A172 (cell line): Measurements from ENCODE around the gene OOSP1. TPM values are rescaled to one million over a fixed set of nuclear protein-coding genes. Genes with fewer than 3 reads are reported as not detected.
A peak's percentile ranks its signal among the peaks of the same experiment; 100 is the strongest.
"Not testable (repeated sequence)": the region's sequence is repeated elsewhere in the genome, so short reads cannot be mapped to it uniquely, and the experiment has no call there.

Experiments used
- DNase-seq: peaks from one replicate; pipeline ENCODE4 v3.0.0-alpha.2; 2015; ENCODE audit warnings: low spot score
- total RNA-seq: library from RNA; depleted of rRNA; stranded (reverse); fragments of >200 nt; shearing (Covaris generic); gene quantifications from 2 replicates; pipeline ENCODE4 v1.2.3, GENCODE V29; 2014; rRNA removed

Gene OOSP1, protein sequence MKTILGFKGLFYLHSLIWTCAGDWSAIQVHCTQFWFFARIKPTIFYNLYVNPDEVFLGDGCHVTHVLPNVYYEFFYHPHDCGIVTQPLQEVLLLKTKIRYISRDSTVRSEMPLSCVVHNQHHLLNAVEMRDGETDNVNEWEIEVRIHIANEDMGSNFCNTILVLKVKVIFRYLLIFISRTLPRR
- total RNA-seq: not detected in 2 replicates

DNA sequence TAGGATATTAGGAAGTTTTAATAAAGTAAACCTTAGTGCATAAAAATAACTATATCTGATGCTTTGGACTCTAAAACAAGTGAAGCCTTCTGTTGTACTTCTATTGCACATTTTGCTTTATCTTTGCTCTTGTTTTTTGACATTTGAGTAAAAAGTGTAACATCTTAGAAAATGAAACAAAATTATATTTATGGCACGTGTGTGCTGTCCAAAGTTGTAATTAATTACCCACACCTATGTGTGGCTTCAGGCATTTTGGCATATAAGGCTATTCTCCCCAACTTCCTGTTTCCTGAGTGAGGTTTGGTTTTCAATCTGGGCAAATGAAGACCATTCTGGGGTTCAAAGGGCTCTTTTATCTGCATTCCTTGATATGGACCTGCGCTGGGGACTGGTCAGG lies at the start of gene OOSP1:
Gene OOSP1, plus strand, starts transcription at position 301 of the 400 bp plus-strand sequence. Its CDS starts 23 bp downstream, at position 324.
- DNase-seq: no peak

DNA sequence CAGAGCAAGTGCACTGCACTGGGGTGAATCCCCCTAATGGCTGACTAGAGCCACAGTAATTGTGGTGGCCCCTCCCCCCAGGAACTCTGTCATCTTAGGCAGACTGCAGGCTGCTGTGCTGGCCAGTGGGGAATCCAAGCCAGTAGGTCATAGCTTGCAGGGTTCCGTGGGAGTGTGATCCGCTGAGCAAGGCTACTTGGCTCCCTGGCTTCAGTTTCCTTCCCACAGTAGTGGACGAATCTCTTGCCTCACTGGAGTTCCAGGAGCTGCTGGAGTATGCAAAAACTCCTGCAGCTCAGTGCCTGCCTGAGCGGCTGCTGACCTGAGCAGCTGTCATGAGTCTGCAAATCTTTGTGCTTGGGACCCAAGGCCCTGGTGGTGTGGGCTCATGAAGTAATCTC lies 46.5 kb upstream of the OOSP1 start:
- peak; percentile 14 for DNase-seq

DNA sequence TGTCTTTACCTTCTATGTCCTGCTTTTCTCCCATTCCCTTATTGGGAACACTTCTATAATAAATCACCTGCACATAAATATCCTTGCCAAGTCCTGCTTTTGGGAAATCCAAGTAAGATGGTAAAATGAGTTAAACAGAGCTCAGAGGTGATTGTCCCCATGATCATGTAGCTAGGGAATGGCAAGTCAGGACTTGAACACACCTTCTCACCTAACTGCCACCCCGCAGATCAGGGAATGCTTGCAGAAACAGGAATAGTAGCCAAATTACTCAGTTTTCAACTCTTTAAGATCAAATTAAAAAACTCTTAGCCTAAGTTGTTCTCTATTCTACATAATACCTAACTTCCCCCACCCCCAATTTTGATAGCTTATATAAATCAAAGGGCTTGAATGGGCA lies 43.6 kb upstream of the OOSP1 start:
- DNase-seq: no peak

DNA sequence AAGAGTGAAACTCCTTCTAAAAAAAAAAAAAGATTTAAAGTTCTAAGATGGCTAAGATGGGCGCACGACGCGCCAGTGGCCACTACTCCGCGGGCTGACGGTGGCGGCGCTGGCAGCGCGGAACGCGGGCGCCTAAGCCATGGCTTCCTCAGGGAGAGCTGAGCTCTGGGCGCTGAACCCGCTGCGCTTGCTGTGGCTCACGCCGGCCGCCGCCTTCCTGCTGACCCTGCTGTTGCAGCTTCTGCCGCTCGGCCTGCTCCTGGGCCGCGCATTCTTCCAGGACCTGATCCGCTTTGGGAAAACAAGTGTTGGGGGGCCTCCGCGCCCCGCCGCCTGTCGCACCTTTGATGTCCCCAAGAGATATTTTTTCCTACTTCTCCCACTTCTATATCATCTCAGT lies 40.2 kb upstream of the OOSP1 start:
- no peak for DNase-seq

DNA sequence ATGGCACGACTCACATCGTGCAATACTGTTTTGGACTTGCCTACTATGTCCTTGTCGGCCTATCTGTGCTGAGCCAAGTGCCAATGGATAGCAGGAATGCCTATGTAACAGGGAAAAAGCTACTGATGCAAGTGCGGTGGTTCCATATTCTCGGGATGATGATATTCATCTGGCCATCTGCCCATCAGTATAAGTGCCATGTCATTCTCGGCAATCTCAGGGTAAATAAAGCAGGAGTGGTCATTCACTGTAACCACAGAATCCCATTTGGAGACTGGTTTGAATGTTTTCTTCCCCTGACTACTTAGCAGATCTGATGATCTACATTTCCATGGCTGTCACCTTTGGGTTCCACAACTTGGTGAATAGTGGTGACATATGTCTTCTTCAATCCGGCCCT lies 39.6 kb upstream of the OOSP1 start:
- DNase-seq: peak; percentile 85

DNA sequence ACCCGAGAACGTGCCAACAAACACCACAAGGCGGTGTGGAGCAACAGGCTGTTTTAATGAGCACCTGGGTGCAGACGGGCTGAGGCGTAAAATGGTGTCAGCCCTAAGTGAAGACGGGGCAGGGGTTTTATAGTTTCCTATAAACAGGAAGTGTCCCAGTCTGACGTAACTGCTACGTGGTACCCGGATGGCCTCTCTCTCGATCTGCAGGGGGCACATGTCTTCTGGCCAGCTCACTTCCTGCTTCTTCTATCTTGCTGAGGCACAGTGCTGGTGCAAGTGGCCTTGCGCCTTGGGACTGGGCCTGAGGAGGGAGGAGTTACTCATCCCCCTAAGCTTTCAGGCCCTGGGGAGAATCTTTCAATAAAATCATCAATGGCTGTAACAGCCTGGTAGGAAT lies 38.7 kb upstream of the OOSP1 start:
- peak; percentile 79 for DNase-seq

DNA sequence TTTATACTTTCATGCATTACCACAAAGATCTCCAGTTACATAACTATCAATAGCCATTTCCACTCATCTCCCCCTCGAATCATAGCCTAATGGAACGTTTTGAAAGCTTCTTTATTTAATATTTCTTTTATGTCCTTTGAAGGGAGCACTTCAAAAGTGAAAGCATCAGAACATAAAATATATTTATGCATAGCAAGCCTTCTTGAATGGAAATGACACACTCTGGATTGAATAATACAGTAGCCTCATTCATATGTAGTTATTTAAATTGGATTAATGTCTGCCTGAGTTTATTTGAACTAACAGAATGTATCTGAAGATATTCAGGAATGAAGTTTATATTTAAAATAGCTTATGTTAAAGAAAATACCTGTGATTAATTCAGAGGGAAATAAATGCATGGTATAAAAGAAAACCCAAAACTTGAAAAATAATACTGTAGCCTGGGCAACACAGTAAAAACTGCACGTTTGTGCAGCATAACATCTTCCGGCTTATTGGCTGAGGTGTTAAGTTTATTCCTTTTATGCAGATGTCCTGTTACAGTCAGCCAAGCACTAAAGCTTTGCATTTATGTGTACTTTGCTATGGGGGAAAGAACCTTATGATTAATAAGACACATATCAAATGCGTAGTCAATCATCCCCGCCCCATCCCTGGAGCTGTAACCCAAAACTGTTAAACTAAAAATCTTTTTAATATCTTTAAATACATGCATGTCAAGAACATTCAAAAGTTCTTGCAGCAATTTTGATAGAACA lies 37.7 kb upstream of the OOSP1 start:
- DNase-seq: peak; percentile 17

DNA sequence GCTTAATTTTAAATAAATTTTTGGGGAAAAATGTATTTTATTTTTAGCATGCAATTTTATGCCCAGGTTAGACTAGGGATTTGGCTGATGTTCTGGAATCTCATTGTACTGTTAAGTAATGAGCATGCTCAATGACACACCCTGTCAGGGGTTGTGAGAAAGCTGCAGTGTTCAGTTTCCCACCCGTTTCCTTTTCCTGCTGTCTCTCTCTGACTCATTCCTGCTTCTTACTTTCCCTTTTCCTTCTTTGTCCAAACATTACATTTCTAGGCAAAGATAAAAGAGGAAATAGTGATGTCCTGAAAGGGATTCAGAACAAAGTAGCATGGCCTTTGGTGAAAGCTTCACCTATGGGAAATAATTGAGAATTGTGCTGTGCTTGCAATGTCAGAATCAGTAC lies 36.9 kb upstream of the OOSP1 start:
- DNase-seq: peak; percentile 98

DNA sequence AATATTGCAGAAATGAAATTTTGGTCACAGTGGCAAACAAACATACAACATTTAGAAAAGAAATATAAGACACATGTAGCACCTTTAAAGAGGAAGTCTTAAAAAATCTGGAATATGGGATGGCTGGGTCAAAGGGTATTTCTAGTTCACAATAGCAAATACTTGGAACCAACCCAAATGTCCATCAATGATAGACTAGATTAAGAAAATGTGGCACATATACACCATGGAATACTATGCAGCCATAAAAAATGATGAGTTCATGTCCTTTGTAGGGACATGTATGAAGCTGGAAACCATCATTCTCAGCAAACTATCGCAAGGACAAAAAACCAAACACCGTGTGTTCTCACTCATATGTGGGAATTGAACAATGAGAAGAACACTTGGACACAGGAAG lies 34.7 kb upstream of the OOSP1 start:
- not testable (repeated sequence) for DNase-seq

DNA sequence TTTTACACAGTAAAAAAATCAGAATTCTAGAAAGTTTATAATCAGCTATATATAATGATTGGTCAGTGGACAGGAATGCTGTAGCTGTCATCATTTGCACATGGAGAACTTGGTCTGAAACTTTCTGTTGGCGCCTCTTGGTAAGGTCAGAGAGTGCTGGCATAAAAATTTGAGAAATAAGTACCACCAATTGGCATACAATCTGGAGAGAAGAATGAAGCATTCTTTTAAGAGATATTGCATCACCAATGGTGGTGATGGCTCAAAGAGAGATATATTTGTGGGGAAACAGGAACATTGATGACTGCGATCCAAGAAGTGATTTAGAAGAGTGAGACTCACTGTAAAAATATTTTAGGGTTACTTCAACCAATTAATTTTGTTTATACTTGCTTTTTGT lies 19.8 kb upstream of the OOSP1 start:
- DNase-seq: peak; percentile 50

DNA sequence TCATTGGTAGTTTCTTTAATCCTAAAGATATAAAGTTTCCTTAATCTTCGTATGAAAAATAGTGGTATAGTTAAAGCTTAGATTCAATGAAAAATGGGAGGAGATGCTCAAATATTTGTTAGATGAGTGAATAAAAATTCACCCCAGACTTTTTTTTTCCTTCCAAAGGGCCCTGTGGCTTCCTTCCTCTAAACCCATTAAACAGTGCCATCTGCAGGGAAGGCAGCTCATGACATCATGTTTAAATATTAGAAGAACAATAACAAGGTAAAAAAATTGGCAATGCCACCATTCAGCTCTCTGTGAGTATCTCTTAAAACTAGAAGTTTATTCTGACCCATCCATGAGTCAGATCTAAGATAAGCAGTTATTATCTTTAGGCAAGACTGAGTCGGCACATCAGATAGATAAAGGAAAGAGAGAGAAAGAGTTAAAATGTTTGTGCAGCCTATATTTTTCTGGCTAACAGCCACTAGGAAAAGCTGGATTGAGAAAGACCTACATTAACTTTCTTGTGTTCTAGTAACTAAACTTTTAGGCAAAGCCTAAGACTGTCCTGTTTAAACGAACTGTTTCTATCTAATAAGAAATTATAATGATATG lies 19.1 kb upstream of the OOSP1 start:
- peak; percentile 79 for DNase-seq

DNA sequence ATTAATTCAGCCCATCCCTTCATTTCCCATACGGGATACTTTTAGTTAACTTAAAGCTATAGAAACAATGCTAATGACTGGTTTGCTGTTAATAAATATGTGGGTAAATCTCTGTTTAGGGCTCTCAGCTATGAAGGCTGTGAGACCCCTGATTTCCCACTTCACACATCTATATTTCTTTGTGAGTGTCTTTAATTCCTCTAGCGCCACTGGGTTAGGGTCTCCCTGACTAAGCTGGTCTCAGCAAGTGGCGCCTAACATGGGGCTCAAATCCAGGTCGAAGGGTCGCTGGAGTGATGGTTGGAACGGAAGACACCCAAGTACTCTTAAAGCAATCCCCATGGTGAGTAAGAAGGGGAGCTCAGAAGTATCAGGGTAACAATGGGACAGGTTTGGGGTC lies 14.4 kb upstream of the OOSP1 start:
- DNase-seq: no peak

DNA sequence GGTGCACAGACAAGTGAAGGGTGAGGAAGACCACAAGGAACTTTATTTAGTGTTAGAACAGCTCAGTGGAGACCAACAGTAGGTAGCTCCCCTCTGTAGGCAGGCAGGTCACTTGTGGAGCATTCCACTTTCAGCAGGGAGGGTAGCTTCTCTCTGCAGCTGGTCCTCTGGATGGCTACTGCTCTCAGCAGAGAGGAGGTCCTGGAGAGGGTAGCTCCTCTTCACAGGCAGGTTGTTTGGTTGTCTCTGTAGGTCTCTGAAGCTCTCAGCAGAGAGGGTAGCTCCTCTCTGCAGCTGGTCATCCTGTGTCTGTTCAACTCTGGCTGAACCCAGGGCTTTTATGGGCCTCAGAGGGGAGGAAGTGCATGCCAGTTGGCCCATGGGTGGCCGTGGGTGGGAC lies 6.5 kb upstream of the OOSP1 start:
- DNase-seq: no peak

DNA sequence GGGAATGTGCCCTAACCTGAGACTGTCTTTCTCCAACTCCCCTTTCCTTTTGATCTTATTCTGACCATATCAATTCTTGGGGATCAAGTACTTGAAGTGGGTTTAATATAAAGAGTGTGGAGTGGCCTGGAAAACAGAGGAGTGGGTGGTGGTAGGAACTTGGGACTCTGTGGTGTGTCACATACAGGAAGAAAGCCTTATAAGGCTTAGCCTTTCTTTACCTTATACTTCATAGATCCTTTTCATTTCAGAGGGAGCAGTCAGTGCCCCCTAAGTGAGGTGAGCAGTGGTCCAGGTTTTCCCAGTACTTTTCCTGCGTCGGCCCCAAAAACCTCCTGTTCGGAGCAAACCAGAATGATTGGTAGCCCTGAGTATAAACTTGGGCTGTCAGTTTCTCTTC lies 486 bp downstream of the OOSP1 start:
- DNase-seq: no peak

DNA sequence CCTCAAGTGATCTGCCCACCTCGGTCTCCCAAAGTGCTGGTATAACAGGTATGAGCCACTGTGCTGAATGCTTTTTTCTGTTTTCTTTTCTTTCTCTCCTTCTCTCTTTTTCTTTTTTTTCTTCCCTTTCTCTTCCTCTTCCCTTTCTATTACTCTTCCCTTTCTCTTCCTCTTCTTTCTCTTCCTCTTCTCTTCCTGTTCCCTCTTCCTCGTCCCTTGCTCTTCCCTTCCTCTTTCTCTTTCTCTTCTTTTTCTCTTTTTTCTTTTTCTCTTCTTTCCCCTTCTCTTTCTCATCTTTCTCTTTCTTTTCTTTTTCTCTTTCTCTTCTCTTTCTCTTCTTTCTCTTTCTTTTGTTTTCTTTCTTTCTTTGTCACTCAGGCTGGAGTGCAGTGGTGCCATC lies 1.2 kb downstream of the OOSP1 start:
- no peak for DNase-seq

DNA sequence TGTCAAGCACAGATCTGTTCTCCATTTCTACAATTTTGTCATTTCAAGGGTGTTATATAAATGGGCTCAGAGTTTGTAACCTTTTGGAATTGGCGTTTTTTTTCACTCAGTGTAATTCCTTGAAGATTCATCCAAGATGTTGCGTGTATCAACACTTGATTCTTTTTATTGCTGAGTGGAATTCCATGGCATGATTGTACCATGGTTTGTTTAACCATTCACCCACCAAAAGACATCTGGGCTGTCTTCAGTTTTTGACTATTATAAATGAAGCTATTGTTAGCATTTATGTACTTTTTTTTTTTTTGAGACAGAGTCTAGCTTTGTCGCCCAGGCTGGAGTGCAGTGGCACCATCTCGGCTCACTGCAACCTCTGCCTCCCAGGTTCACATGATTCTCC lies 2.9 kb downstream of the OOSP1 start:
- DNase-seq: no peak

DNA sequence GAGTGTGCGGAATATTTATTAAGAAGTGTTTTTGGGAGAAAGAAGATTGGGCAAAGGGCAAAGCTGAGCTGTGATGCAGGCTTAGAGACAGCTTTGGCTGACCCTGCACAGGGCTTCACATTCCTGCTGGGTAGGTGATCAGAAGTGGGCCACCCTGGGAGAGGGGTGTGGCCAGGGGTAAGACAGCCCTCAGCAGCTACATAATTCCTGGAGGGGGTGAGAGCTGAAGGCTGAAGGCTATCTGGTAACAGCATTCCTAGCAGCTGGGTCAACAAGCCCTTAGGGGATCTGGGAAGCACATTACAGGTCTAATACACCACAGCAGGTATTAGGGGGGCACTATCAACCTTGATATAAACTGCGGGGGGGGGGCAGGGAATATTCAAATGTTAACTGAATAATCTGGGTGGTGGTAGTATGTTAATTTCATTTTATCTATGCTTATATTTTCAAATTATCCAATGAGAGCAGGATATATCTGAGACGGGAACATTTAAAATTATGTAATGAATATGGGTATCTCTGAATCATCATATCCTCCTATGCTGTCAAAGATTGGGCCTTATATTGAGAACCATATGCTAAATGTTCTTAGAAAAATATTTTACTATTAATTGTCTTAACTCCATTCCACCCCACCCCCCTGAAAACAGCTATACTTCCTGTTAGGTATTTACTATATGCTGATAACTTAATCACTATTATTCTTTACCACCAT lies 5.9 kb downstream of the OOSP1 start:
- no peak for DNase-seq

DNA sequence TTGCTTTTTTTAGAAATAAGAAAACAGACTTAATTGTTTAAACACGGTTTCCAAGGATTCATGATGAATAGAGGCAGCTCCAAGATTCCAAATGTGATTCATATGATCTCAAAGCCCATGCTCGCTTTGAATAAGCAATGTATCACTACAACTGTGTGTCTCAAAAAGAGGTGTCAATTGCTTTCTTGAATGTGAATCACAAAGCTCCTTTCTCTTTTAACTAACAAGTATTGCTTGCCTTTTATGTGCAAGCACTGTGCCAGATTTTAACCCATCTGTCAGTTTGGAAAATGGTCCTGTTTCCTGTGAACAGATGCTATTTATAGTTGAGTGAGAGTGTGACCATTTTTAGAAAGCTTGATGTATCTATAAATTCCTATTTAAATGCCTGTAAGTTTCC lies 6.5 kb downstream of the OOSP1 start:
- DNase-seq: no peak

DNA sequence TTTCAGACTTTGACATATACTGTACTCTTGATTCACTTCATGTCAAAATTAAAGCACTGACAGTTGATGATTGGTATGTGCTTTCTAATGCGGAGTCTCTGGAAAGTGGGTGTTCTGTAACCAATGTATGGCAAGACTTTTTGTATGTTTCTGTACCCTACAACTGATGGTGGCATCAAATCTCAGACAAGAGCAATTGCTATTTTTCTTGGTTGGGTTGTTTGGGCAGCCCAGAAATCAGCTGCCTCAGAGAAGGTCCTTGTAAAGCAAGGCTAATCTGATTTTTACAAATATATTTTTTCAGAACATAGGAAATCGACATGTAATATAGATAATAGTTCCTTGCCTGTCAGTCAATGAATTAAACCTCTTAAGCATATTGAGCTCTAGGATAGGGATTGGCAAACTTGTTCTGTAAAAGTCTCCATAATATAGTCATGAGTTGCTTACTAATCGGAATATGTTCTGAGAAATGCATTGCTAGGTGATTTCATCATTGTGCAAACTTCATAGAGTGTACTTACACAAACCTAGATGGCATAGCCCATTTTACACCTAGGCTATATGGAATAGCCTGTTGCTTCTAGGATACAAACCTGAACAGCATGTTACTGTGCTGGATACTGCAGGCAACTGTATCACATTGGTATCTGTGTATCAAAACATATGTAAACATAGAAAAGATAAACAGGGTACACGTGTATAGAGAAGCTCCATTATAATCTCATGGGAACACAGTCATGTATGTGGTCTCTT lies 15.4 kb downstream of the OOSP1 start:
- DNase-seq: no peak

DNA sequence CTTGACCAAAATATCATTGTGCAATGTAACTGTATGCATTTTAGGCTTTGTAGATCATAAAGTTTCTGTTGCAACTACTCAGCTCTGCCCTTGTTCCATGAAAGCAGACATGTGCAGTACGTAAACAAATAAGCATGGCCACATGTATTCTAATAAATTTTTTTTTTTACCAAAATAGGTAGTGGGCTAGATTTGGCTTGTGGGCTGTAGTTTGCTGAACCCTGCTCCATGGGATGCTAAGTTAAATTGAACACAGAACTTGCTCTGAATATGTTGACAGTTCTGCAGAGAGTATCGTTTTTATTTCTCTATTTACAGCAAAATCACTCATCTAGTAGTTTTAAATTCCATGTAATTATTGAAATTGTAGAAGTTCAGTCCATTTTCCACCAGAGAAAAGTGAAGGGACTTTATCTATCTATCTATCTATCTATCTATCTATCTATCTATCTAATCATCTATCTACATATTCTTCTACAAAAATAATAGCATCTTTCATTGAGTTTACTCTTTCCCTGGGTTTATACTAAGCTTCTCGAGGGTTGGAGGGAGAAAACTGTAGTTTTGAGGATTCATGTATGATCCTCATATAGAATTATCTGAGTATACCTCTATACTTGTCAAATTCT lies 16.1 kb downstream of the OOSP1 start:
- DNase-seq: no peak

DNA sequence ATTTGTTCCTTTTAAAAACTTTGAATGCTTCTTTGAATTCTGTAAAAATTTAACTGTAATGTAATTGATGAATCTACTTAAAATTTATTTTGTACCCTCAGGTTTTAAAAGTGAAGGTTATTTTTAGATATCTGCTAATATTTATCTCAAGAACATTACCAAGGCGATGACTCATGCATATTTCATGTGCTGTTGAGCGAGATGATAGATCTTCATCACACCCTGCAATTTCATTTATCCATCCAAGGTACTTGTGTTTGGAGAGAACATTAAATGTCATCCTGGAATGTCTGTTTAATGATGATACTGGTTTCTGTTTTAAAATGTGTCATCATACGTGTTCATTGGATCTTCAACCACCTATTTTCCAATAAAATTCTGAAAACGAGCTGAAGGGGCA lies 18.9 kb downstream of the OOSP1 start:
- DNase-seq: no peak
